ENCODE data around the gene KEL. TPM values are rescaled to one million over a fixed set of nuclear protein-coding genes. Genes with fewer than 3 reads are reported as not detected.

KEL gene
- total and polyA plus RNA-seq, 2 donors from 2014 or later = 0.28 to 0.39 TPM

DNA sequence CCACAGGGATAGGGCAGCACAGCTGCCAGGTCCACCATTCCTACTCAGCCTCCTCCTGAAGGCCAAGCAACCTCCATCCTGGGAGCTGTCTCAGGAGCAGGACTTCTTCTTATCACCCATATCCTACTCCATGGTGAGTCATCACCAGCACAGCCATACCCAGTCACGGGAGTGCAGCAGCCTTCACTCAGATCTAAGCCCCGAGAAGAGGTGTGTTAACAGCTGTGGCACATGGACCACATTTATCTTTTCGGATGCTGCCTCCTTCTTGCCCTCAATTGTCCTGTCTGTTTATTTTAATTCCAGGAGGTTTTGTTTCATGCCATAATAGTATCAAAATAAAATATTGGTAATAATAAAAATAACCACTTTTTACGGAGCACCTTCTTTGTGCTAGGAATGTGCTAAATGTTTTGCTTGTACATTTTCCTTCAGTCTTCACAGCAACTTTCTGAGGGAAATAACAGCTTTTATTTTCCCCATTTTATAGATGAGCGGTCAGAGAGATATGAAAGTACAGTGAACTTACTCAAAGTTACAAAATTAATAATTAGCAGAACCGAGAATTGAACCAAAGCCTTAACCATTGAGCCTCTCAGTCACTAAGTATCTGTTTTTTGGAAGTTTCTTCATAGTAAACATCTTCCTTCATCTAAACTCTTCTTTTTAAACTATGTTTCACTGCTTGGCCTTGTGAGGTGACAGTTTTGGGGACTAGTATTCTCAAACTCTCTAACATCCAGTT, 2.5 kb upstream of the KEL start:
- TF ChIP-seq, protein P1, sequence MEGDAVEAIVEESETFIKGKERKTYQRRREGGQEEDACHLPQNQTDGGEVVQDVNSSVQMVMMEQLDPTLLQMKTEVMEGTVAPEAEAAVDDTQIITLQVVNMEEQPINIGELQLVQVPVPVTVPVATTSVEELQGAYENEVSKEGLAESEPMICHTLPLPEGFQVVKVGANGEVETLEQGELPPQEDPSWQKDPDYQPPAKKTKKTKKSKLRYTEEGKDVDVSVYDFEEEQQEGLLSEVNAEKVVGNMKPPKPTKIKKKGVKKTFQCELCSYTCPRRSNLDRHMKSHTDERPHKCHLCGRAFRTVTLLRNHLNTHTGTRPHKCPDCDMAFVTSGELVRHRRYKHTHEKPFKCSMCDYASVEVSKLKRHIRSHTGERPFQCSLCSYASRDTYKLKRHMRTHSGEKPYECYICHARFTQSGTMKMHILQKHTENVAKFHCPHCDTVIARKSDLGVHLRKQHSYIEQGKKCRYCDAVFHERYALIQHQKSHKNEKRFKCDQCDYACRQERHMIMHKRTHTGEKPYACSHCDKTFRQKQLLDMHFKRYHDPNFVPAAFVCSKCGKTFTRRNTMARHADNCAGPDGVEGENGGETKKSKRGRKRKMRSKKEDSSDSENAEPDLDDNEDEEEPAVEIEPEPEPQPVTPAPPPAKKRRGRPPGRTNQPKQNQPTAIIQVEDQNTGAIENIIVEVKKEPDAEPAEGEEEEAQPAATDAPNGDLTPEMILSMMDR (IDR thresholded peaks at IDR 0.05; ENCODE audit: borderline replicate concordance, extremely low read depth, insufficient read depth) = no peak
- Histone ChIP-seq H3K9ac (ENCODE audit: low read length in 3 of 3) (no peak overlapping the region), H3K9me3 (ENCODE audit: control insufficient read depth in 2 of 3, insufficient read depth in 1 of 3, low read length in 3 of 3) (no peaks in the 10 kb centered on the region), H3K4me1 (ENCODE audit: control insufficient read depth in 2 of 3, insufficient read depth in 2 of 3, low read depth in 1 of 3, low read length in 3 of 3) (peaks cover 0 to 4% (median 0%) of the 10 kb centered on the region in 3 donors), H3K36me3 (ENCODE audit: control insufficient read depth in 2 of 3, insufficient read depth in 3 of 3, low read length in 3 of 3) (no peaks in the 10 kb centered on the region), H3K4me3 (ENCODE audit: low read length in 3 of 3) (no peak overlapping the region), H3K27me3 (ENCODE audit: control insufficient read depth, insufficient read depth, low read length) (no peaks in the 10 kb centered on the region), H3K27ac (ENCODE audit: low read depth in 2 of 2, low read length in 2 of 2) (no peak overlapping the region)
- intact Hi-C loops (cut with DNase I) = no loop called here
- no peak for FAIRE-seq
- DNase-seq = no peak

DNA sequence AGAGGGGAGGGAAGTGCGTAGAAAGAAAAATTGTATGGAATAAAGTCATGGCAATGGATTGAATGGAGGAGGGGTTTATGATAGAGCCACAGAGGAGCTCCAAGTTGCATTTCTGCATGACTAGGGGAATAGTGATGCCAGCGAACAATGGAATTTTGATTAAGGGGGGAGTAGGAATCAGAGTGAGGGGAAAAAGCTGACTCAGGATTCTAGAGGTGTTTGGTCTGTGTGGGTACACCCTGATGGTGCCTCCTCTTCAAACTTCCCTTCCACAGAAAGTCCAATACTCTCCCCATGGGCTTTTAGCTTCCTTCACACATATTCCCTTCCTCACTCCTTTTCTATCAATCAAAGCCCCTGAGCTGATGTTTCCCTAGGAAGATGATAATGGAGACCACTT, 1.8 kb upstream of the KEL start:
- no peak for FAIRE-seq
- DNase-seq = no peak
- no peak overlapping the region for H3K9ac ChIP-seq (ENCODE audit: low read length in 3 of 3)
- TF ChIP-seq, protein P1 (IDR thresholded peaks at IDR 0.05; ENCODE audit: borderline replicate concordance, extremely low read depth, insufficient read depth) = no peak
- no peaks in the 10 kb centered on the region for H3K36me3 ChIP-seq (ENCODE audit: control insufficient read depth in 2 of 3, insufficient read depth in 3 of 3, low read length in 3 of 3)
- no peak overlapping the region for H3K4me3 ChIP-seq (ENCODE audit: low read length in 3 of 3)
- intact Hi-C loops (cut with DNase I) = no loop called here
- peaks cover 0 to 4% (median 0%) of the 10 kb centered on the region in 3 donors for H3K4me1 ChIP-seq (ENCODE audit: control insufficient read depth in 2 of 3, insufficient read depth in 2 of 3, low read depth in 1 of 3, low read length in 3 of 3)
- no peaks in the 10 kb centered on the region for H3K27me3 ChIP-seq (ENCODE audit: control insufficient read depth, insufficient read depth, low read length)
- no peak overlapping the region for H3K27ac ChIP-seq (ENCODE audit: low read depth in 2 of 2, low read length in 2 of 2)
- H3K9me3 ChIP-seq (ENCODE audit: control insufficient read depth in 2 of 3, insufficient read depth in 1 of 3, low read length in 3 of 3) = no peaks in the 10 kb centered on the region

DNA sequence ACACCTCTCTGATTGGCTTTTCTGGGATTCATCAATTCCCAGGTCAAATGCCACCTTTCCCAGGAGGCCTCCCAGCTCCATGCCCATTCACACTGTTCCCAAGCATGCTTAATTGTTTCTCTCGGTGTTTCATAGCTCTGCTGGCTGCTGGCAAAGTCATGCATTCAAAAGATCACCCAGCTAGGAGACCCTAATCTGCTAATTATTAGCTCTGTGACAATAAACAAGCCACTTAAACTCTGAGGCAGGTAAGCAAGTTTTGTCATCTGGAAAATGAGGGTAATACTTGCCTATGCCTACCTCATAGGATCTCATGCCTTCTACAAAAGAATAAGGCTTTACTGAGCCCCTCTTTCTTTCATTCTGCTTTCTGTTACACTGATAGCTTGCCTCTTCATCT, 828 bp upstream of the KEL start:
- no peaks in the 10 kb centered on the region for H3K9me3 ChIP-seq (ENCODE audit: control insufficient read depth in 2 of 3, insufficient read depth in 1 of 3, low read length in 3 of 3)
- DNase-seq (peak in 2 of 5 donors; percentile 57 to 59), FAIRE-seq (no peak)
- intact Hi-C loops (cut with DNase I) = no loop called here
- no peak overlapping the region for H3K9ac ChIP-seq (ENCODE audit: low read length in 3 of 3)
- peaks cover 0 to 4% (median 0%) of the 10 kb centered on the region in 3 donors for H3K4me1 ChIP-seq (ENCODE audit: control insufficient read depth in 2 of 3, insufficient read depth in 2 of 3, low read depth in 1 of 3, low read length in 3 of 3)
- TF ChIP-seq, protein P1 (IDR thresholded peaks at IDR 0.05; ENCODE audit: borderline replicate concordance, extremely low read depth, insufficient read depth) = no peak
- no peaks in the 10 kb centered on the region for H3K27me3 ChIP-seq (ENCODE audit: control insufficient read depth, insufficient read depth, low read length)
- H3K36me3 ChIP-seq (ENCODE audit: control insufficient read depth in 2 of 3, insufficient read depth in 3 of 3, low read length in 3 of 3) = no peaks in the 10 kb centered on the region
- H3K27ac ChIP-seq (ENCODE audit: low read depth in 2 of 2, low read length in 2 of 2) = no peak overlapping the region
- H3K4me3 ChIP-seq (ENCODE audit: low read length in 3 of 3) = no peak overlapping the region
